ENCODE measurements around the gene HHLA2. TPM values are rescaled to one million over a fixed set of nuclear protein-coding genes. Genes with fewer than 3 reads are reported as not detected.

Gene HHLA2
- total and polyA plus RNA-seq, 2 of the 8 experiments (the other 6 are each of a cell fraction or from before 2014, with no cell fraction given), result not detected

- DNase-seq (ENCODE audit: low read depth in 1 of 2, low spot score in 2 of 2), result no peak
- POLR2A ChIA-PET (ENCODE audit: partially characterized antibody), result no interaction called here
Measured at GRCh38 chr3:108401836-108402235, 105.5 kb downstream of the HHLA2 start.

More at GRCh38 chr3:108401836-108402235, 105.5 kb downstream of the HHLA2 start:
- Histone ChIP-seq H2BK5ac (ENCODE audit: low read depth, low read length) (no peak overlapping the region), H3K23ac (ENCODE audit: insufficient read length) (no peak overlapping the region), H4K5ac (ENCODE audit: insufficient read length, low read depth, low read length) (no peak overlapping the region), H2BK20ac (ENCODE audit: low read length) (no peak overlapping the region), H3K79me2 (ENCODE audit: control insufficient read depth in 1 of 2, insufficient read depth in 2 of 2, low read length in 2 of 2) (no peaks in the 10 kb centered on the region), H3K18ac (ENCODE audit: extremely low read depth, low read length) (no peak overlapping the region), H3K27ac (ENCODE audit: low read depth, low read length) (no peak overlapping the region), H3K9ac (replicated peaks in 1 of 4; ENCODE audit: extremely low read depth in 1 of 4, low read depth in 3 of 4, low read length in 3 of 4) (no peak overlapping the region), H3K23me2 (ENCODE audit: low read depth, low read length) (no peaks in the 10 kb centered on the region), H2AK5ac (ENCODE audit: low read depth, low read length) (no peak overlapping the region), H3K56ac (replicated peaks; ENCODE audit: insufficient read length, low read depth, low read length) (no peak overlapping the region), H3K79me1 (ENCODE audit: low read depth, low read length) (no peaks in the 10 kb centered on the region), H3K27me3 (replicated peaks in 1 of 4; ENCODE audit: control insufficient read depth in 3 of 4, extremely low read depth in 1 of 4, insufficient read depth in 3 of 4, low read length in 3 of 4) (no peaks in the 10 kb centered on the region), H3K4me3 (ENCODE audit: extremely low read depth in 1 of 4, insufficient read depth in 2 of 4, low read depth in 3 of 4, low read length in 4 of 4) (no peak overlapping the region), H3K4me1 (replicated peaks in 1 of 4; ENCODE audit: control insufficient read depth in 3 of 4, insufficient read depth in 4 of 4, low read length in 3 of 4) (no peaks in the 10 kb centered on the region), H3K4ac (replicated peaks; ENCODE audit: insufficient read length, low read depth, low read length) (no peak overlapping the region), H4K8ac (ENCODE audit: extremely low read depth, insufficient read depth, low read length) (no peak overlapping the region), H3K36me3 (ENCODE audit: control insufficient read depth in 2 of 4, insufficient read depth in 4 of 4, low read length in 3 of 4) (no peaks in the 10 kb centered on the region), H2BK12ac (ENCODE audit: low read depth, low read length) (no peak overlapping the region), H4K91ac (replicated peaks; ENCODE audit: insufficient read length, low read length) (no peak overlapping the region), H3K4me2 (ENCODE audit: insufficient read depth in 1 of 2, low read depth in 2 of 2, low read length in 2 of 2) (no peak overlapping the region), H3K9me3 (ENCODE audit: insufficient read depth in 2 of 2, low read depth in 1 of 2, low read length in 1 of 2) (no peaks in the 10 kb centered on the region), H2AFZ (ENCODE audit: low read length) (no peak overlapping the region), H4K20me1 (replicated peaks in 1 of 2; ENCODE audit: control insufficient read depth in 1 of 2, insufficient read depth in 2 of 2, low read length in 2 of 2) (no peaks in the 10 kb centered on the region), H2BK120ac (replicated peaks; ENCODE audit: low read depth, low read length) (no peak overlapping the region), H2BK15ac (ENCODE audit: low read length) (no peak overlapping the region), H3K14ac (ENCODE audit: insufficient read length) (no peak overlapping the region)
- CTCF ChIA-PET (ENCODE audit: partially characterized antibody), result interaction anchor here (2.0 to 3.1 kb wide), 2 partner anchors 9 to 248 kb away, joined by 7 to 12 read pairs; no protein-coding TSS in a partner anchor
- FAIRE-seq, result no peak
- 86% methylated on average over 2 of the region's 2 CpGs; no CpG with 5 or more reads in 1 of the 2 experiments for WGBS, 2 experiments (ENCODE audit: extremely low coverage in 1 of 2, insufficient coverage in 1 of 2, insufficient read length in 1 of 2, insufficient replicate concordance in 2 of 2, low coverage in 1 of 2, low lambda C conversion rate in 2 of 2, missing lambda C conversion rate in 1 of 2)
